ENCODE measurements around the gene CEBPG. TPM values are rescaled to one million over a fixed set of nuclear protein-coding genes. Genes with fewer than 3 reads are reported as not detected.

The CEBPG gene
- total and polyA plus RNA-seq, 2 donors (not counting 1 experiment from before 2014, with no cell fraction given), result 13.7 to 66.7 TPM

- Histone ChIP-seq H3K4me3 (replicated peaks in 1 of 4; ENCODE audit: control extremely low read depth in 1 of 4, insufficient read depth in 1 of 4, low read depth in 3 of 4, low read length in 4 of 4) (no peak overlapping the region), H3K9ac (ENCODE audit: insufficient read depth, low read length) (no peak overlapping the region), H3K27ac (ENCODE audit: insufficient read depth, low read length) (no peak overlapping the region), H2AFZ (ENCODE audit: low read length) (no peak overlapping the region), H4K20me1 (ENCODE audit: control insufficient read depth, extremely low read depth, insufficient read depth, low read length) (no peaks in the 10 kb centered on the region), H3K27me3 (ENCODE audit: control insufficient read depth, insufficient read depth, low read length) (peaks cover 4% of the 10 kb centered on the region), H3K79me2 (ENCODE audit: control insufficient read depth, insufficient read depth, low read length) (no peaks in the 10 kb centered on the region), H3K36me3 (ENCODE audit: control insufficient read depth, insufficient read depth, low read length) (no peaks in the 10 kb centered on the region), H3K4me1 (ENCODE audit: control insufficient read depth, extremely low read depth, insufficient read depth, low read length) (no peaks in the 10 kb centered on the region), H3K4me2 (ENCODE audit: extremely low read depth, insufficient read depth, low read length) (no peak overlapping the region), H3K9me3 (ENCODE audit: control insufficient read depth, insufficient read depth, low read depth, low read length) (no peaks in the 10 kb centered on the region)
- TF ChIP-seq EZH2 (IDR thresholded peaks at IDR 0.05; ENCODE audit: low read length, missing control alignments), result no peak
- DNase-seq (ENCODE audit: low read depth in 2 of 2), result peak; percentile 8 to 80
Measured at GRCh38 chr19:33350538-33351309, 22.8 kb upstream of the CEBPG start.

GRCh38 chr19:33355535-33355934 lies 18.0 kb upstream of the CEBPG start:
- Histone ChIP-seq H3K27ac (ENCODE audit: insufficient read depth, low read length) (no peak overlapping the region), H3K9me3 (ENCODE audit: control insufficient read depth, insufficient read depth, low read depth, low read length) (no peaks in the 10 kb centered on the region), H4K20me1 (ENCODE audit: control insufficient read depth, extremely low read depth, insufficient read depth, low read length) (no peaks in the 10 kb centered on the region), H3K9ac (ENCODE audit: insufficient read depth, low read length) (no peak overlapping the region), H3K4me2 (ENCODE audit: extremely low read depth, insufficient read depth, low read length) (no peak overlapping the region), H3K36me3 (ENCODE audit: control insufficient read depth, insufficient read depth, low read length) (no peaks in the 10 kb centered on the region), H3K79me2 (ENCODE audit: control insufficient read depth, insufficient read depth, low read length) (no peaks in the 10 kb centered on the region), H3K27me3 (ENCODE audit: control insufficient read depth, insufficient read depth, low read length) (no peaks in the 10 kb centered on the region), H3K4me1 (ENCODE audit: control insufficient read depth, extremely low read depth, insufficient read depth, low read length) (no peaks in the 10 kb centered on the region), H3K4me3 (replicated peaks in 1 of 4; ENCODE audit: control extremely low read depth in 1 of 4, insufficient read depth in 1 of 4, low read depth in 3 of 4, low read length in 4 of 4) (no peak overlapping the region), H2AFZ (ENCODE audit: low read length) (no peak overlapping the region)
- TF ChIP-seq EZH2 (IDR thresholded peaks at IDR 0.05; ENCODE audit: low read length, missing control alignments), result no peak
- TF ChIP-seq, protein P1, sequence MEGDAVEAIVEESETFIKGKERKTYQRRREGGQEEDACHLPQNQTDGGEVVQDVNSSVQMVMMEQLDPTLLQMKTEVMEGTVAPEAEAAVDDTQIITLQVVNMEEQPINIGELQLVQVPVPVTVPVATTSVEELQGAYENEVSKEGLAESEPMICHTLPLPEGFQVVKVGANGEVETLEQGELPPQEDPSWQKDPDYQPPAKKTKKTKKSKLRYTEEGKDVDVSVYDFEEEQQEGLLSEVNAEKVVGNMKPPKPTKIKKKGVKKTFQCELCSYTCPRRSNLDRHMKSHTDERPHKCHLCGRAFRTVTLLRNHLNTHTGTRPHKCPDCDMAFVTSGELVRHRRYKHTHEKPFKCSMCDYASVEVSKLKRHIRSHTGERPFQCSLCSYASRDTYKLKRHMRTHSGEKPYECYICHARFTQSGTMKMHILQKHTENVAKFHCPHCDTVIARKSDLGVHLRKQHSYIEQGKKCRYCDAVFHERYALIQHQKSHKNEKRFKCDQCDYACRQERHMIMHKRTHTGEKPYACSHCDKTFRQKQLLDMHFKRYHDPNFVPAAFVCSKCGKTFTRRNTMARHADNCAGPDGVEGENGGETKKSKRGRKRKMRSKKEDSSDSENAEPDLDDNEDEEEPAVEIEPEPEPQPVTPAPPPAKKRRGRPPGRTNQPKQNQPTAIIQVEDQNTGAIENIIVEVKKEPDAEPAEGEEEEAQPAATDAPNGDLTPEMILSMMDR (conservative IDR thresholded peaks at IDR 0.05 in 1 of 2, IDR thresholded peaks at IDR 0.05 in 1 of 2; ENCODE audit: low read depth in 1 of 2, low read length in 2 of 2), result no peak
- no peak for DNase-seq (ENCODE audit: low read depth in 2 of 2)

DNA sequence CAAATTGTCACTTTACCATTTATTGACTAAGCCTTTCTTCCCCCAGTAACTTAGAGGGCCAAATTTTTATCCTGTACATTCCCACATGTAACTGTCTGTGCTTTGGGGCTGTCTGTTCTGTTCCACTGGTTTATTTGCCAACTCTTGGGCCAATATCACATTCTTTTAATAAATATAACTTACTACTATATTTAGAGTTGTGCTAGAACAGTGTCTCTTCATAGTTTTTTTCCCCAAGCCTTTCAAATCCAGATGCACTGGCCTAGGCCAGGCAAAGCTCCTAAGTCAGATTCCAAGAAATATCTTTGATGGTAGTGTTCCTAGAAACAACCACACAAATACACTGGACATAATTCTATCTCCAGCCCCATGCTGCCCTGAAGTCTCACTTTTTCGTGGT lies 16.0 kb upstream of the CEBPG start:
- H3K4me3 ChIP-seq (replicated peaks in 1 of 4; ENCODE audit: control extremely low read depth in 1 of 4, insufficient read depth in 1 of 4, low read depth in 3 of 4, low read length in 4 of 4), result no peak overlapping the region
- H3K4me2 ChIP-seq (ENCODE audit: extremely low read depth, insufficient read depth, low read length), result no peak overlapping the region
- DNase-seq (ENCODE audit: low read depth in 2 of 2), result no peak
- H2AFZ ChIP-seq (ENCODE audit: low read length), result no peak overlapping the region
- no peaks in the 10 kb centered on the region for H3K36me3 ChIP-seq (ENCODE audit: control insufficient read depth, insufficient read depth, low read length)
- H3K79me2 ChIP-seq (ENCODE audit: control insufficient read depth, insufficient read depth, low read length), result no peaks in the 10 kb centered on the region
- H3K27ac ChIP-seq (ENCODE audit: insufficient read depth, low read length), result no peak overlapping the region
- no peak overlapping the region for H3K9ac ChIP-seq (ENCODE audit: insufficient read depth, low read length)
- H3K9me3 ChIP-seq (ENCODE audit: control insufficient read depth, insufficient read depth, low read depth, low read length), result no peaks in the 10 kb centered on the region
- no peaks in the 10 kb centered on the region for H4K20me1 ChIP-seq (ENCODE audit: control insufficient read depth, extremely low read depth, insufficient read depth, low read length)
- TF ChIP-seq EZH2 (IDR thresholded peaks at IDR 0.05; ENCODE audit: low read length, missing control alignments), result no peak
- TF ChIP-seq, protein P1 (conservative IDR thresholded peaks at IDR 0.05 in 1 of 2, IDR thresholded peaks at IDR 0.05 in 1 of 2; ENCODE audit: low read depth in 1 of 2, low read length in 2 of 2), result no peak
- no peaks in the 10 kb centered on the region for H3K27me3 ChIP-seq (ENCODE audit: control insufficient read depth, insufficient read depth, low read length)
- no peaks in the 10 kb centered on the region for H3K4me1 ChIP-seq (ENCODE audit: control insufficient read depth, extremely low read depth, insufficient read depth, low read length)

All from fibroblast of lung (primary cell).